H1 (cell line): ENCODE measurements around the gene REG4. TPM values are rescaled to one million over a fixed set of nuclear protein-coding genes. Genes with fewer than 3 reads are reported as not detected.

Experiments
- CTCF ChIA-PET: fragments of 300-600 bp; sonication (Branson Sonifier 250); formaldehyde crosslinking; loops from one replicate; lab custom pipeline; 2021; ENCODE audit not compliant: partially characterized antibody; lab: Charles Lee
- POLR2A ChIA-PET: fragments of 300-600 bp; sonication (Branson Sonifier 250); formaldehyde crosslinking; loops from one replicate; lab custom pipeline; 2021; ENCODE audit warnings: inconsistent platforms; ENCODE audit not compliant: partially characterized antibody; lab: Charles Lee
- DNase-seq, 2 experiments: peaks; one replicate each; pipeline versions ENCODE4 v3.0.0 to v3.0.0-alpha.2; 2010 to 2022; ENCODE audit warnings: low spot score in 2 of 2, low read depth in 1 of 2, mixed read lengths in 1 of 2
- FAIRE-seq: peaks from 2 replicates; lab custom pipeline; 2011; peaks lifted over from hg19 to GRCh38; lab: Jason Lieb, UNC
- H2AFZ ChIP-seq: 2 replicates; pipeline ENCODE4 v1.8.1; 2012; ENCODE audit warnings: low read length, inconsistent platforms
- H2AK5ac ChIP-seq: 2 replicates; pipeline ENCODE4 v1.6.1; 2013; ENCODE audit warnings: low read depth, low read length
- H2BK120ac ChIP-seq: replicated peaks from 2 replicates; pipeline ENCODE3; 2013; ENCODE audit warnings: low read depth, low read length, inconsistent platforms
- H2BK12ac ChIP-seq: 2 replicates; pipeline ENCODE4 v1.6.1; 2013; ENCODE audit warnings: low read depth, low read length
- H2BK15ac ChIP-seq: 2 replicates; pipeline ENCODE4 v1.6.1; 2013; ENCODE audit warnings: low read length
- H2BK20ac ChIP-seq: 2 replicates; pipeline ENCODE4 v1.6.1; 2013; ENCODE audit warnings: low read length
- H2BK5ac ChIP-seq: 2 replicates; pipeline ENCODE4 v1.6.1; 2013; ENCODE audit warnings: low read depth, low read length
- H3K14ac ChIP-seq: 2 replicates; pipeline ENCODE4 v1.6.1; 2013; ENCODE audit warnings: inconsistent platforms; ENCODE audit not compliant: insufficient read length
- H3K18ac ChIP-seq: 2 replicates; pipeline ENCODE4 v1.6.1; 2013; ENCODE audit warnings: low read length; ENCODE audit errors: extremely low read depth
- H3K23ac ChIP-seq: 2 replicates; pipeline ENCODE4 v1.6.1; 2013; ENCODE audit warnings: inconsistent platforms; ENCODE audit not compliant: insufficient read length
- H3K23me2 ChIP-seq: 2 replicates; pipeline ENCODE4 v1.6.1; 2013; ENCODE audit warnings: low read depth, low read length
- H3K27ac ChIP-seq: 2 replicates; pipeline ENCODE4 v1.6.1; 2011; ENCODE audit warnings: low read depth, low read length, inconsistent platforms
- H3K27me3 ChIP-seq, 4 experiments: replicated peaks in 1 of 4; 1 replicate in 1 of 4; 2 replicates in 3 of 4; pipeline versions ENCODE4 v1.6.1 to v1.8.1; 2011 to 2013; ENCODE audit warnings: low read length in 3 of 4, mild to moderate bottlenecking in 3 of 4, inconsistent platforms in 2 of 4, mixed read lengths in 2 of 4, moderate library complexity in 1 of 4; ENCODE audit not compliant: control insufficient read depth in 3 of 4, insufficient read depth in 3 of 4; ENCODE audit errors: extremely low read depth in 1 of 4
- H3K36me3 ChIP-seq, 4 experiments: 2 replicates each; pipeline versions ENCODE4 v1.6.1 to v1.8.1; 2011 to 2013; ENCODE audit warnings: mild to moderate bottlenecking in 4 of 4, low read length in 3 of 4, moderate library complexity in 2 of 4, control low read depth in 1 of 4, inconsistent platforms in 1 of 4; ENCODE audit not compliant: insufficient read depth in 4 of 4, control insufficient read depth in 2 of 4
- H3K4ac ChIP-seq: replicated peaks from 2 replicates; pipeline ENCODE3; 2013; ENCODE audit warnings: low read length, low read depth, mixed read lengths, inconsistent platforms; ENCODE audit not compliant: insufficient read length
- H3K4me1 ChIP-seq, 4 experiments: replicated peaks in 1 of 4; 1 replicate in 1 of 4; 2 replicates in 3 of 4; pipeline versions ENCODE4 v1.6.1 to v1.8.1; 2011 to 2013; ENCODE audit warnings: low read length in 3 of 4, inconsistent platforms in 2 of 4, mixed read lengths in 1 of 4; ENCODE audit not compliant: insufficient read depth in 4 of 4, control insufficient read depth in 3 of 4
- H3K4me2 ChIP-seq, 2 experiments: 2 replicates each; pipeline versions ENCODE4 v1.6.1 to v1.8.1; 2011 to 2013; ENCODE audit warnings: low read depth in 2 of 2, low read length in 2 of 2, control low read depth in 1 of 2, inconsistent platforms in 1 of 2, mild to moderate bottlenecking in 1 of 2; ENCODE audit not compliant: insufficient read depth in 1 of 2
- H3K4me3 ChIP-seq, 4 experiments: fragments of 200-600, 300-600 bp in 1 of 4; sonication (generic), shearing (Covaris generic), sonication (Bioruptor Twin) in 1 of 4; 2 replicates each; pipeline versions ENCODE4 v1.5.1 to v1.8.1; 2011 to 2016; ENCODE audit warnings: low read length in 4 of 4, low read depth in 3 of 4, control low read depth in 2 of 4, inconsistent platforms in 2 of 4, mild to moderate bottlenecking in 2 of 4, mixed read lengths in 1 of 4, moderate library complexity in 1 of 4; ENCODE audit not compliant: insufficient read depth in 2 of 4; ENCODE audit errors: extremely low read depth in 1 of 4
- H3K56ac ChIP-seq: replicated peaks from 2 replicates; pipeline ENCODE3; 2013; ENCODE audit warnings: low read depth, mild to moderate bottlenecking, mixed read lengths, low read length, inconsistent platforms; ENCODE audit not compliant: insufficient read length
- H3K79me1 ChIP-seq: 2 replicates; pipeline ENCODE4 v1.6.1; 2013; ENCODE audit warnings: low read depth, low read length, control low read depth
- H3K79me2 ChIP-seq, 2 experiments: 2 replicates each; pipeline versions ENCODE4 v1.6.1 to v1.8.1; 2012 to 2013; ENCODE audit warnings: low read length in 2 of 2, mild to moderate bottlenecking in 2 of 2, inconsistent platforms in 1 of 2; ENCODE audit not compliant: insufficient read depth in 2 of 2, control insufficient read depth in 1 of 2
- H3K9ac ChIP-seq, 4 experiments: replicated peaks in 1 of 4; 1 replicate in 1 of 4; 2 replicates in 3 of 4; pipeline versions ENCODE4 v1.6.1 to v1.8.1; 2011 to 2013; ENCODE audit warnings: low read depth in 3 of 4, low read length in 3 of 4, control low read depth in 2 of 4, mild to moderate bottlenecking in 2 of 4, moderate library complexity in 2 of 4, inconsistent platforms in 1 of 4; ENCODE audit errors: extremely low read depth in 1 of 4
- H3K9me3 ChIP-seq, 2 experiments: 2 replicates each; pipeline versions ENCODE4 v1.6.1 to v1.8.1; 2012 to 2013; ENCODE audit warnings: mild to moderate bottlenecking in 2 of 2, moderate library complexity in 2 of 2, control low read depth in 1 of 2, inconsistent platforms in 1 of 2, low read depth in 1 of 2, low read length in 1 of 2, mixed read lengths in 1 of 2; ENCODE audit not compliant: insufficient read depth in 2 of 2
- H4K20me1 ChIP-seq, 2 experiments: replicated peaks in 1 of 2; 2 replicates each; pipeline versions ENCODE3 to v1.8.1; 2011 to 2013; ENCODE audit warnings: inconsistent platforms in 2 of 2, low read length in 2 of 2, mild to moderate bottlenecking in 1 of 2; ENCODE audit not compliant: insufficient read depth in 2 of 2, control insufficient read depth in 1 of 2
- H4K5ac ChIP-seq: 2 replicates; pipeline ENCODE4 v1.6.1; 2013; ENCODE audit warnings: low read length, low read depth, mixed read lengths, inconsistent platforms; ENCODE audit not compliant: insufficient read length
- H4K8ac ChIP-seq: 2 replicates; pipeline ENCODE4 v1.8.0; 2013; ENCODE audit warnings: mild to moderate bottlenecking, moderate library complexity, low read length, inconsistent platforms; ENCODE audit not compliant: insufficient read depth; ENCODE audit errors: extremely low read depth
- H4K91ac ChIP-seq: replicated peaks from 2 replicates; pipeline ENCODE3; 2013; ENCODE audit warnings: low read length, mixed read lengths, inconsistent platforms; ENCODE audit not compliant: insufficient read length
- BCL11A ChIP-seq, 2 experiments: IDR thresholded peaks; one replicate each; pipeline ENCODE4 v1.6.1; 2011; ENCODE audit warnings: low read depth in 2 of 2, low read length in 2 of 2, mild to moderate bottlenecking in 2 of 2
- GABPA ChIP-seq: IDR thresholded peaks from 2 replicates; pipeline ENCODE4 v1.6.1; 2011; ENCODE audit warnings: mild to moderate bottlenecking, low read length, moderate library complexity, borderline replicate concordance; ENCODE audit not compliant: insufficient read depth
- SAP30 ChIP-seq: fragments of 300-600 bp; sonication (generic); IDR thresholded peaks from 2 replicates; pipeline ENCODE4 v1.7.1; 2012; ENCODE audit warnings: low read length, moderate library complexity, mild to moderate bottlenecking, inconsistent platforms; ENCODE audit not compliant: insufficient read depth, insufficient replicate concordance
- SIX5 ChIP-seq: IDR thresholded peaks from 2 replicates; pipeline ENCODE4 v1.6.1; 2011; ENCODE audit warnings: mild to moderate bottlenecking, low read depth, low read length
- SRF ChIP-seq: IDR thresholded peaks from 2 replicates; pipeline ENCODE4 v1.6.1; 2011; ENCODE audit warnings: mild to moderate bottlenecking, low read depth, low read length, moderate library complexity
- TAF1 ChIP-seq: IDR thresholded peaks from 2 replicates; pipeline ENCODE4 v1.6.1; 2011; ENCODE audit warnings: mild to moderate bottlenecking, low read depth, low read length
- TCF12 ChIP-seq: IDR thresholded peaks from 2 replicates; pipeline ENCODE4 v1.6.1; 2011; ENCODE audit warnings: low read depth, mild to moderate bottlenecking, low read length
- WGBS, 2 experiments: shearing (Covaris generic) in 1 of 2; methylation state at CpG; one replicate each; pipeline versions ENCODE4 v1.1.6 to v1.1.7; 2013 to 2015; ENCODE audit warnings: low lambda C conversion rate in 2 of 2, mixed read lengths in 2 of 2, inconsistent platforms in 1 of 2, low coverage in 1 of 2, missing lambda C conversion rate in 1 of 2; ENCODE audit not compliant: insufficient replicate concordance in 2 of 2, insufficient coverage in 1 of 2, insufficient read length in 1 of 2; ENCODE audit errors: extremely low coverage in 1 of 2, missing lambda C conversion rate in 1 of 2; 5-methylcytosine and 5-hydroxymethylcytosine counted together
- polyA plus RNA-seq, 7 experiments: library from polyadenylated mRNA; depleted of rRNA in 3 of 7; stranded (reverse) in 5 of 7; unstranded in 2 of 7; fragments of >200 nt in 5 of 7; fragments of 200-250 nt in 2 of 7; gene quantifications; 1 replicate in 5 of 7; 2 replicates in 1 of 7; 4 replicates in 1 of 7; pipeline versions ENCODE4 v1.2.1 to v1.2.3, GENCODE V29; 2011 to 2013; ENCODE audit warnings: missing spikeins in 2 of 7, mixed read lengths in 2 of 7
- total RNA-seq: library from RNA; stranded (reverse); fragmentation: NEBNext Ultra II Directional; extraction: Animal tissue kit (Norgen Biotek cat#: 25700); gene quantifications from 2 replicates; pipeline ENCODE4 v1.2.1, GENCODE V29; 2021

REG4 gene
- total and polyA plus RNA-seq, 2 of the 8 experiments (the other 6 are each of a cell fraction or from before 2014, with no cell fraction given) = not detected

- Histone ChIP-seq H2BK15ac (no peak overlapping the region), H2BK12ac (0 out of 2 replicates have a peak overlapping the region, but pooled peaks have one; percentile 21), H3K79me1 (no peaks in the 10 kb centered on the region), H3K4ac (no peak overlapping the region), H3K18ac (no peak overlapping the region), H4K91ac (no peak overlapping the region), H4K8ac (no peak overlapping the region), H3K4me2 (no peak overlapping the region), H3K23ac (no peak overlapping the region), H3K27ac (no peak overlapping the region), H3K9ac (no peak overlapping the region), H2BK120ac (no peak overlapping the region), H3K56ac (no peak overlapping the region), H2AFZ (no peak overlapping the region), H3K9me3 (no peaks in the 10 kb centered on the region), H2AK5ac (no peak overlapping the region), H3K14ac (no peak overlapping the region), H4K20me1 (no peaks in the 10 kb centered on the region), H3K27me3 (peaks cover 0 to 3% (median 1%) of the 10 kb centered on the region in 4 experiments; a peak in 2 of 7 replicates), H2BK5ac (no peak overlapping the region), H3K4me1 (peaks cover 0 to 3% (median 1%) of the 10 kb centered on the region in 4 experiments; a peak in 2 of 7 replicates), H3K4me3 (no peak overlapping the region), H2BK20ac (no peak overlapping the region), H3K36me3 (no peaks in the 10 kb centered on the region), H3K79me2 (no peaks in the 10 kb centered on the region), H4K5ac (no peak overlapping the region), H3K23me2 (no peaks in the 10 kb centered on the region)
- CTCF ChIA-PET = interaction anchor here (0.7 to 7.7 kb wide), 3 partner anchors 12 to 89 kb away, joined by 3 to 67 read pairs (median 3); no protein-coding TSS in a partner anchor
- POLR2A ChIA-PET = no interaction called here
- no peak for FAIRE-seq
- DNase-seq = no peak
- WGBS, 2 experiments = 83% methylated on average over 6 of the region's 6 CpGs; no CpG with 5 or more reads in 1 of the 2 experiments
- TF ChIP-seq SIX5 (no peak), BCL11A (IDR thresholded peaks at IDR 0.05; ENCODE audit: low read depth in 2 of 2, low read length in 2 of 2) (no peak), GABPA (no peak), TCF12 (no peak), SRF (no peak), TAF1 (no peak), SAP30 (no peak)
Measured at GRCh38 chr1:119764220-119764619, 47.0 kb downstream of the REG4 start.
